Caco-2 (cell line): ENCODE results near the gene EPM2A. TPM values are rescaled to one million over a fixed set of nuclear protein-coding genes. Genes with fewer than 3 reads are reported as not detected.

ENCODE experiments used
- BruUV-seq: library from RNA; stranded (reverse); fragments of 400-500 nt; replicated peaks from 2 replicates; lab custom pipeline; 2021; lab: Mats Ljungman, UMichigan
- CTCF ChIA-PET: fragments of 300-600 bp; sonication (Branson Sonifier 250); formaldehyde crosslinking; loops from one replicate; lab custom pipeline; 2022; ENCODE audit warnings: antibody characterized with exemption; lab: Charles Lee
- POLR2A ChIA-PET: fragments of 300-600 bp; sonication (Branson Sonifier 250); formaldehyde crosslinking; loops from one replicate; lab custom pipeline; 2022; ENCODE audit warnings: antibody characterized with exemption; lab: Charles Lee
- DNase-seq, 2 experiments: peaks; one replicate each; pipeline versions ENCODE4 v3.0.0 to v3.0.0-alpha.2; 2020 to 2022
- H3K27me3 ChIP-seq: replicated peaks from 2 replicates; pipeline ENCODE4 v1.6.0; 2011; ENCODE audit warnings: low read length; ENCODE audit not compliant: control insufficient read depth, insufficient read depth
- H3K36me3 ChIP-seq: 2 replicates; pipeline ENCODE4 v1.5.1; 2011; ENCODE audit warnings: low read length; ENCODE audit not compliant: control insufficient read depth, insufficient read depth
- H3K4me1 ChIP-seq: fragments of 250-450 bp; sonication (Bioruptor Pico); 2 replicates; pipeline ENCODE4 v1.5.1; 2020; ENCODE audit warnings: mild to moderate bottlenecking
- H3K4me3 ChIP-seq: 2 replicates; pipeline ENCODE4 v1.5.1; 2011; ENCODE audit warnings: low read depth, mild to moderate bottlenecking, control low read depth, low read length
- H3K9me3 ChIP-seq: fragments of 250-450 bp; sonication (Bioruptor Pico); 2 replicates; pipeline ENCODE4 v1.5.1; 2020; ENCODE audit warnings: mild to moderate bottlenecking, moderate library complexity
- H3K27ac Mint-ChIP-seq: one replicate; pipeline ENCODE4 v1.8.0; 2022; ENCODE audit warnings: mixed read lengths; ENCODE audit not compliant: unreplicated experiment
- H3K27me3 Mint-ChIP-seq: one replicate; pipeline ENCODE4 v1.8.0; 2022; ENCODE audit warnings: mixed read lengths; ENCODE audit not compliant: insufficient read depth, unreplicated experiment
- H3K36me3 Mint-ChIP-seq: one replicate; pipeline ENCODE4 v1.8.0; 2022; ENCODE audit warnings: mild to moderate bottlenecking, mixed read lengths; ENCODE audit not compliant: insufficient read depth, unreplicated experiment
- H3K4me1 Mint-ChIP-seq: one replicate; pipeline ENCODE4 v1.8.0; 2022; ENCODE audit warnings: low read depth, mixed read lengths; ENCODE audit not compliant: unreplicated experiment
- H3K4me3 Mint-ChIP-seq: one replicate; pipeline ENCODE4 v1.8.0; 2022; ENCODE audit warnings: mild to moderate bottlenecking, moderate library complexity, mixed read lengths; ENCODE audit not compliant: unreplicated experiment
- H3K9me3 Mint-ChIP-seq: one replicate; pipeline ENCODE4 v1.8.0; 2022; ENCODE audit warnings: mixed read lengths; ENCODE audit not compliant: unreplicated experiment
- CTCF ChIP-seq, 2 experiments: fragments of 200-600 bp in 1 of 2; IDR thresholded peaks; 1 replicate in 1 of 2; 2 replicates in 1 of 2; pipeline versions ENCODE4 v1.5.1 to v1.8.0; 2011 to 2022; ENCODE audit warnings: antibody characterized with exemption in 1 of 2, control low read depth in 1 of 2, inconsistent platforms in 1 of 2, low read depth in 1 of 2, low read length in 1 of 2, mild to moderate bottlenecking in 1 of 2, moderate library complexity in 1 of 2; ENCODE audit not compliant: insufficient read depth in 1 of 2, severe bottlenecking in 1 of 2, unreplicated experiment in 1 of 2
- intact Hi-C: fragments of 100-400 bp; cut with micrococcal nuclease; formaldehyde crosslinking; loops from one replicate; pipeline ENCODE4 v1.10.0; 2022; ENCODE audit not compliant: unreplicated experiment
- total RNA-seq: library from RNA; stranded (reverse); gene quantifications from 2 replicates; pipeline ENCODE4 v1.2.3, GENCODE V29; 2022

EPM2A gene
- total RNA-seq, 1 experiment from 2014 or later = 6.9 TPM

- H3K9me3 Mint-ChIP-seq = no peaks in the 10 kb centered on the region
- no peaks in the 10 kb centered on the region for H3K4me1 Mint-ChIP-seq
- BruUV-seq = no TSS peak
- Histone ChIP-seq H3K9me3 (no peaks in the 10 kb centered on the region), H3K4me3 (no peak overlapping the region), H3K4me1 (no peaks in the 10 kb centered on the region), H3K36me3 (no peaks in the 10 kb centered on the region), H3K27me3 (no peaks in the 10 kb centered on the region)
- H3K36me3 Mint-ChIP-seq = no peaks in the 10 kb centered on the region
- CTCF ChIA-PET = no interaction called here
- no peak for DNase-seq
- no peaks in the 10 kb centered on the region for H3K27me3 Mint-ChIP-seq
- POLR2A ChIA-PET = no interaction called here
- H3K27ac Mint-ChIP-seq = no peak overlapping the region
- intact Hi-C loops = no loop called here
- no peak overlapping the region for H3K4me3 Mint-ChIP-seq
- TF ChIP-seq CTCF (IDR thresholded peaks at IDR 0.05; ENCODE audit: insufficient read depth in 1 of 2, low read depth in 1 of 2, low read length in 1 of 2, severe bottlenecking in 1 of 2, unreplicated experiment in 1 of 2) = no peak
These were observed 135.0 kb downstream of the EPM2A start for GRCh38 chr6:145600299-145600698.

GRCh38 chr6:145588981-145589380 lies 146.3 kb downstream of the EPM2A start:
- Histone ChIP-seq H3K27me3 (no peaks in the 10 kb centered on the region), H3K4me3 (no peak overlapping the region), H3K9me3 (no peaks in the 10 kb centered on the region), H3K4me1 (no peaks in the 10 kb centered on the region), H3K36me3 (no peaks in the 10 kb centered on the region)
- Mint-ChIP-seq H3K27ac (no peak overlapping the region), H3K4me3 (no peak overlapping the region), H3K36me3 (no peaks in the 10 kb centered on the region), H3K4me1 (no peaks in the 10 kb centered on the region), H3K9me3 (peaks cover 16% of the 10 kb centered on the region), H3K27me3 (no peaks in the 10 kb centered on the region)
- no TSS peak for BruUV-seq
- intact Hi-C loops = no loop called here
- CTCF ChIA-PET = no interaction called here
- DNase-seq = no peak
- POLR2A ChIA-PET = no interaction called here
- no peak for TF ChIP-seq CTCF (IDR thresholded peaks at IDR 0.05; ENCODE audit: insufficient read depth in 1 of 2, low read depth in 1 of 2, low read length in 1 of 2, severe bottlenecking in 1 of 2, unreplicated experiment in 1 of 2)

GRCh38 chr6:145587334-145587733 lies 148.0 kb downstream of the EPM2A start:
- H3K9me3 ChIP-seq = no peaks in the 10 kb centered on the region
- Mint-ChIP-seq H3K9me3 (peaks cover 26% of the 10 kb centered on the region), H3K36me3 (no peaks in the 10 kb centered on the region), H3K4me3 (no peak overlapping the region), H3K27me3 (no peaks in the 10 kb centered on the region), H3K27ac (no peak overlapping the region), H3K4me1 (no peaks in the 10 kb centered on the region)
- H3K4me1 ChIP-seq = no peaks in the 10 kb centered on the region
- no peak for TF ChIP-seq CTCF (IDR thresholded peaks at IDR 0.05; ENCODE audit: insufficient read depth in 1 of 2, low read depth in 1 of 2, low read length in 1 of 2, severe bottlenecking in 1 of 2, unreplicated experiment in 1 of 2)
- no peaks in the 10 kb centered on the region for H3K27me3 ChIP-seq
- H3K4me3 ChIP-seq = no peak overlapping the region
- BruUV-seq = no TSS peak
- no peaks in the 10 kb centered on the region for H3K36me3 ChIP-seq
- DNase-seq = no peak
- intact Hi-C loops = no loop called here
- ChIA-PET CTCF (no interaction called here), POLR2A (no interaction called here)
